ENCODE measurements around the gene CAB39L. TPM values are rescaled to one million over a fixed set of nuclear protein-coding genes. Genes with fewer than 3 reads are reported as not detected.

CAB39L gene
- total and polyA plus RNA-seq, 2 of the 13 experiments (the other 11 are each of a cell fraction or from before 2014, with no cell fraction given), result 3.1 to 6.1 TPM

GRCh38 chr13:49303533-49304252 lies 140.2 kb downstream of the CAB39L start (continued):
- TF ChIP-seq, protein P1, sequence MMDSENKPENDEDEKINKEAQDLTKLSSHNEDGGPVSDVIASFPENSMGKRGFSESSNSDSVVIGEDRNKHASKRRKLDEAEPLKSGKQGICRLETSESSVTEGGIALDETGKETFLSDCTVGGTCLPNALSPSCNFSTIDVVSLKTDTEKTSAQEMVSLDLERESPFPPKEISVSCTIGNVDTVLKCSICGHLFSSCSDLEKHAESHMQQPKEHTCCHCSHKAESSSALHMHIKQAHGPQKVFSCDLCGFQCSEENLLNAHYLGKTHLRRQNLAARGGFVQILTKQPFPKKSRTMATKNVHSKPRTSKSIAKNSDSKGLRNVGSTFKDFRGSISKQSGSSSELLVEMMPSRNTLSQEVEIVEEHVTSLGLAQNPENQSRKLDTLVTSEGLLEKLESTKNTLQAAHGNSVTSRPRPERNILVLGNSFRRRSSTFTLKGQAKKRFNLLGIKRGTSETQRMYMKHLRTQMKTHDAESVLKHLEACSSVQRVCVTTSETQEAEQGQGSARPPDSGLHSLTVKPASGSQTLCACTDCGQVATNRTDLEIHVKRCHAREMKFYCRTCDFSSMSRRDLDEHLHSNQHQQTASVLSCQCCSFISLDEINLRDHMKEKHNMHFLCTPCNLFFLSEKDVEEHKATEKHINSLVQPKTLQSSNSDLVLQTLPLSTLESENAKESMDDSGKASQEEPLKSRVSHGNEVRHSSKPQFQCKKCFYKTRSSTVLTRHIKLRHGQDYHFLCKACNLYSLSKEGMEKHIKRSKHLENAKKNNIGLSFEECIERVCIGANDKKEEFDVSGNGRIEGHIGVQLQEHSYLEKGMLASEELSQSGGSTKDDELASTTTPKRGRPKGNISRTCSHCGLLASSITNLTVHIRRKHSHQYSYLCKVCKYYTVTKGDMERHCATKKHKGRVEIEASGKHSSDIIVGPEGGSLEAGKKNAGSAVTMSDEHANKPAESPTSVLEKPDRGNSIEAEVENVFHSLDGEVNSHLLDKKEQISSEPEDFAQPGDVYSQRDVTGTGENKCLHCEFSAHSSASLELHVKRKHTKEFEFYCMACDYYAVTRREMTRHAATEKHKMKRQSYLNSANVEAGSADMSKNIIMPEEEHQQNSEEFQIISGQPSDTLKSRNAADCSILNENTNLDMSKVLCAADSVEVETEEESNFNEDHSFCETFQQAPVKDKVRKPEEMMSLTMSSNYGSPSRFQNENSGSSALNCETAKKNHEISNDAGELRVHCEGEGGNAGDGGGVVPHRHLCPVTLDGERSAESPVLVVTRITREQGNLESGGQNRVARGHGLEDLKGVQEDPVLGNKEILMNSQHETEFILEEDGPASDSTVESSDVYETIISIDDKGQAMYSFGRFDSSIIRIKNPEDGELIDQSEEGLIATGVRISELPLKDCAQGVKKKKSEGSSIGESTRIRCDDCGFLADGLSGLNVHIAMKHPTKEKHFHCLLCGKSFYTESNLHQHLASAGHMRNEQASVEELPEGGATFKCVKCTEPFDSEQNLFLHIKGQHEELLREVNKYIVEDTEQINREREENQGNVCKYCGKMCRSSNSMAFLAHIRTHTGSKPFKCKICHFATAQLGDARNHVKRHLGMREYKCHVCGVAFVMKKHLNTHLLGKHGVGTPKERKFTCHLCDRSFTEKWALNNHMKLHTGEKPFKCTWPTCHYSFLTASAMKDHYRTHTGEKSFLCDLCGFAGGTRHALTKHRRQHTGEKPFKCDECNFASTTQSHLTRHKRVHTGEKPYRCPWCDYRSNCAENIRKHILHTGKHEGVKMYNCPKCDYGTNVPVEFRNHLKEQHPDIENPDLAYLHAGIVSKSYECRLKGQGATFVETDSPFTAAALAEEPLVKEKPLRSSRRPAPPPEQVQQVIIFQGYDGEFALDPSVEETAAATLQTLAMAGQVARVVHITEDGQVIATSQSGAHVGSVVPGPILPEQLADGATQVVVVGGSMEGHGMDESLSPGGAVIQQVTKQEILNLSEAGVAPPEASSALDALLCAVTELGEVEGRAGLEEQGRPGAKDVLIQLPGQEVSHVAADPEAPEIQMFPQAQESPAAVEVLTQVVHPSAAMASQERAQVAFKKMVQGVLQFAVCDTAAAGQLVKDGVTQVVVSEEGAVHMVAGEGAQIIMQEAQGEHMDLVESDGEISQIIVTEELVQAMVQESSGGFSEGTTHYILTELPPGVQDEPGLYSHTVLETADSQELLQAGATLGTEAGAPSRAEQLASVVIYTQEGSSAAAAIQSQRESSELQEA (CRISPR knock-in tag; IDR thresholded peaks at IDR 0.05; ENCODE audit: not compliant biosample characterization), result no peak
- no peak for TF ChIP-seq MYNN (CRISPR knock-in tag; IDR thresholded peaks at IDR 0.05; ENCODE audit: low read depth)
- TF ChIP-seq PHF20 (CRISPR knock-in tag; IDR thresholded peaks at IDR 0.05), result no peak
- TF ChIP-seq FOSL1 (CRISPR knock-in tag; IDR thresholded peaks at IDR 0.05; ENCODE audit: borderline replicate concordance), result no peak
- TF ChIP-seq, protein P2, sequence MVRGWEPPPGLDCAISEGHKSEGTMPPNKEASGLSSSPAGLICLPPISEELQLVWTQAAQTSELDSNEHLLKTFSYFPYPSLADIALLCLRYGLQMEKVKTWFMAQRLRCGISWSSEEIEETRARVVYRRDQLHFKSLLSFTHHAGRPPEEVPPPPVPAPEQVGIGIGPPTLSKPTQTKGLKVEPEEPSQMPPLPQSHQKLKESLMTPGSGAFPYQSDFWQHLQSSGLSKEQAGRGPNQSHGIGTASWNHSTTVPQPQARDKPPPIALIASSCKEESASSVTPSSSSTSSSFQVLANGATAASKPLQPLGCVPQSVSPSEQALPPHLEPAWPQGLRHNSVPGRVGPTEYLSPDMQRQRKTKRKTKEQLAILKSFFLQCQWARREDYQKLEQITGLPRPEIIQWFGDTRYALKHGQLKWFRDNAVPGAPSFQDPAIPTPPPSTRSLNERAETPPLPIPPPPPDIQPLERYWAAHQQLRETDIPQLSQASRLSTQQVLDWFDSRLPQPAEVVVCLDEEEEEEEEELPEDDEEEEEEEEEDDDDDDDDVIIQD (CRISPR knock-in tag; IDR thresholded peaks at IDR 0.05; ENCODE audit: low read depth), result no peak
- TF ChIP-seq, protein P3, sequence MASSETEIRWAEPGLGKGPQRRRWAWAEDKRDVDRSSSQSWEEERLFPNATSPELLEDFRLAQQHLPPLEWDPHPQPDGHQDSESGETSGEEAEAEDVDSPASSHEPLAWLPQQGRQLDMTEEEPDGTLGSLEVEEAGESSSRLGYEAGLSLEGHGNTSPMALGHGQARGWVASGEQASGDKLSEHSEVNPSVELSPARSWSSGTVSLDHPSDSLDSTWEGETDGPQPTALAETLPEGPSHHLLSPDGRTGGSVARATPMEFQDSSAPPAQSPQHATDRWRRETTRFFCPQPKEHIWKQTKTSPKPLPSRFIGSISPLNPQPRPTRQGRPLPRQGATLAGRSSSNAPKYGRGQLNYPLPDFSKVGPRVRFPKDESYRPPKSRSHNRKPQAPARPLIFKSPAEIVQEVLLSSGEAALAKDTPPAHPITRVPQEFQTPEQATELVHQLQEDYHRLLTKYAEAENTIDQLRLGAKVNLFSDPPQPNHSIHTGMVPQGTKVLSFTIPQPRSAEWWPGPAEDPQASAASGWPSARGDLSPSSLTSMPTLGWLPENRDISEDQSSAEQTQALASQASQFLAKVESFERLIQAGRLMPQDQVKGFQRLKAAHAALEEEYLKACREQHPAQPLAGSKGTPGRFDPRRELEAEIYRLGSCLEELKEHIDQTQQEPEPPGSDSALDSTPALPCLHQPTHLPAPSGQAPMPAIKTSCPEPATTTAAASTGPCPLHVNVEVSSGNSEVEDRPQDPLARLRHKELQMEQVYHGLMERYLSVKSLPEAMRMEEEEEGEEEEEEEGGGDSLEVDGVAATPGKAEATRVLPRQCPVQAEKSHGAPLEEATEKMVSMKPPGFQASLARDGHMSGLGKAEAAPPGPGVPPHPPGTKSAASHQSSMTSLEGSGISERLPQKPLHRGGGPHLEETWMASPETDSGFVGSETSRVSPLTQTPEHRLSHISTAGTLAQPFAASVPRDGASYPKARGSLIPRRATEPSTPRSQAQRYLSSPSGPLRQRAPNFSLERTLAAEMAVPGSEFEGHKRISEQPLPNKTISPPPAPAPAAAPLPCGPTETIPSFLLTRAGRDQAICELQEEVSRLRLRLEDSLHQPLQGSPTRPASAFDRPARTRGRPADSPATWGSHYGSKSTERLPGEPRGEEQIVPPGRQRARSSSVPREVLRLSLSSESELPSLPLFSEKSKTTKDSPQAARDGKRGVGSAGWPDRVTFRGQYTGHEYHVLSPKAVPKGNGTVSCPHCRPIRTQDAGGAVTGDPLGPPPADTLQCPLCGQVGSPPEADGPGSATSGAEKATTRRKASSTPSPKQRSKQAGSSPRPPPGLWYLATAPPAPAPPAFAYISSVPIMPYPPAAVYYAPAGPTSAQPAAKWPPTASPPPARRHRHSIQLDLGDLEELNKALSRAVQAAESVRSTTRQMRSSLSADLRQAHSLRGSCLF (CRISPR knock-in tag; IDR thresholded peaks at IDR 0.05; ENCODE audit: borderline replicate concordance), result no peak
- no peak for TF ChIP-seq ZSCAN29 (CRISPR knock-in tag; conservative IDR thresholded peaks at IDR 0.05)
- TF ChIP-seq ZNF614 (CRISPR knock-in tag; IDR thresholded peaks at IDR 0.05; ENCODE audit: borderline replicate concordance), result no peak
- TF ChIP-seq HMG20A (CRISPR knock-in tag; IDR thresholded peaks at IDR 0.05; ENCODE audit: borderline replicate concordance), result peak; percentile 81; the same call in 1 of the 2 replicates
- TF ChIP-seq ZNF20 (CRISPR knock-in tag; IDR thresholded peaks at IDR 0.05), result no peak
- TF ChIP-seq ATF3 (CRISPR knock-in tag; IDR thresholded peaks at IDR 0.05), result no peak
- TF ChIP-seq HOXA5 (CRISPR knock-in tag; IDR thresholded peaks at IDR 0.05), result no peak
- TF ChIP-seq MBD4 (IDR thresholded peaks at IDR 0.05; ENCODE audit: borderline replicate concordance, low read length), result no peak
- 0 out of 2 replicates have a peak, but pooled peaks have one; percentile 29 for TF ChIP-seq ZNF557 (CRISPR knock-in tag; IDR thresholded peaks at IDR 0.05)

Data from HepG2 (cell line).